ENCODE results near the gene OAS2. TPM values are rescaled to one million over a fixed set of nuclear protein-coding genes. Genes with fewer than 3 reads are reported as not detected.

OAS2 gene
- total and polyA plus RNA-seq, 10 of the 15 experiments (the other 5 are each of a cell fraction or from before 2014, with no cell fraction given) = 32.4 to 290 (median 90.2) TPM

- TF ChIP-seq CUX1 (IDR thresholded peaks at IDR 0.05; ENCODE audit: insufficient replicate concordance, low read depth, low read length) (no peak), ASH2L (IDR thresholded peaks at IDR 0.05; ENCODE audit: borderline replicate concordance, low read depth) (no peak), GABPA (IDR thresholded peaks at IDR 0.05; ENCODE audit: low read depth) (no peak), NFIC (IDR thresholded peaks at IDR 0.05; ENCODE audit: low read depth, low read length) (no peak), RB1 (IDR thresholded peaks at IDR 0.05; ENCODE audit: borderline replicate concordance) (no peak), FOXM1 (IDR thresholded peaks at IDR 0.05; ENCODE audit: low read depth, low read length) (no peak)
Measured at GRCh38 chr12:112986291-112986800, 8.0 kb downstream of the OAS2 start (continued).

GRCh38 chr12:112987561-112987960, 9.2 kb downstream of the OAS2 start:
- Histone ChIP-seq H3K36me3 (ENCODE audit: control insufficient read depth in 2 of 2, insufficient read depth in 2 of 2, low read length in 1 of 2) (peaks cover 18 to 65% of the 10 kb centered on the region in 2 experiments), H3K4me3 (no peak overlapping the region), H3K9ac (ENCODE audit: control insufficient read depth, insufficient read depth, low read length) (no peak overlapping the region), H4K20me1 (ENCODE audit: control insufficient read depth, insufficient read depth) (no peaks in the 10 kb centered on the region; the same call in 1 of the 2 replicates), H3K4me2 (ENCODE audit: control insufficient read depth, insufficient read depth) (no peak overlapping the region), H2AFZ (ENCODE audit: control insufficient read depth, low read depth, low read length) (no peak overlapping the region), H3K4me1 (ENCODE audit: control insufficient read depth, insufficient read depth, low read length) (peaks cover 17% of the 10 kb centered on the region), H3K27me3 (replicated peaks in 1 of 2; ENCODE audit: control insufficient read depth in 2 of 2, insufficient read depth in 2 of 2, low read length in 1 of 2) (no peaks in the 10 kb centered on the region), H3K27ac (ENCODE audit: control insufficient read depth, insufficient read depth) (no peak overlapping the region), H3K79me2 (ENCODE audit: control insufficient read depth, insufficient read depth, low read length) (peaks cover 58% of the 10 kb centered on the region), H3K9me3 (replicated peaks; ENCODE audit: control insufficient read depth, insufficient read depth, low read length) (peaks cover 40% of the 10 kb centered on the region)
- 97% methylated on average over 2 of the region's 2 CpGs for WGBS (ENCODE audit: insufficient coverage, insufficient replicate concordance, low lambda C conversion rate, missing lambda C conversion rate)
- intact Hi-C loops (cut with micrococcal nuclease; ENCODE audit: unreplicated experiment) = no loop called here
- ATAC-seq = no peak
- no TSS peak for BruUV-seq (replicated peaks)
- ChIA-PET SMC1A (ENCODE audit: uncharacterized antibody, unreplicated experiment) (interaction anchor here (1.0 to 1.2 kb wide), 3 partner anchors 27 to 63 kb away, joined by 3 to 4 read pairs (median 3); no protein-coding TSS in a partner anchor), RAD21 (ENCODE audit: unreplicated experiment) (no interaction called here), CTCF (interaction anchor here (0.9 to 1.7 kb wide), 5 partner anchors 9 to 197 kb away, joined by 3 to 7 read pairs (median 5); partner anchors contain the start of genes DDX54 and OAS2), POLR2A (interaction anchor here (1.3 kb wide), 1 partner anchor 8 kb away, joined by 4 read pairs; no protein-coding TSS in a partner anchor)
- no peak for DNase-seq (ENCODE audit: low read depth, low spot score)
- in situ Hi-C loops (cut with MboI) = no loop called here
- no peak for FAIRE-seq
- no peak for TF ChIP-seq E4F1 (IDR thresholded peaks at IDR 0.05; ENCODE audit: borderline replicate concordance, partially characterized antibody)
- no peak for TF ChIP-seq ATF3 (IDR thresholded peaks at IDR 0.05; ENCODE audit: borderline replicate concordance, extremely low read depth, low read depth, low read length)
- no peak for TF ChIP-seq SMC3 (IDR thresholded peaks at IDR 0.05; ENCODE audit: borderline replicate concordance, low read length)
- TF ChIP-seq NBN (IDR thresholded peaks at IDR 0.05) = no peak
- no peak for TF ChIP-seq SREBF2 (IDR thresholded peaks at IDR 0.05; ENCODE audit: low read length)
- no peak for TF ChIP-seq MEF2A (IDR thresholded peaks at IDR 0.05; ENCODE audit: insufficient read depth, low read depth, low read length)
- no peak for TF ChIP-seq RAD21 (IDR thresholded peaks at IDR 0.05; ENCODE audit: insufficient read depth, low read depth, low read length)
